Measurements from ENCODE around the gene MEN1.
A peak's percentile ranks its signal among the peaks of the same experiment; 100 is the strongest.

Gene MEN1

DNA sequence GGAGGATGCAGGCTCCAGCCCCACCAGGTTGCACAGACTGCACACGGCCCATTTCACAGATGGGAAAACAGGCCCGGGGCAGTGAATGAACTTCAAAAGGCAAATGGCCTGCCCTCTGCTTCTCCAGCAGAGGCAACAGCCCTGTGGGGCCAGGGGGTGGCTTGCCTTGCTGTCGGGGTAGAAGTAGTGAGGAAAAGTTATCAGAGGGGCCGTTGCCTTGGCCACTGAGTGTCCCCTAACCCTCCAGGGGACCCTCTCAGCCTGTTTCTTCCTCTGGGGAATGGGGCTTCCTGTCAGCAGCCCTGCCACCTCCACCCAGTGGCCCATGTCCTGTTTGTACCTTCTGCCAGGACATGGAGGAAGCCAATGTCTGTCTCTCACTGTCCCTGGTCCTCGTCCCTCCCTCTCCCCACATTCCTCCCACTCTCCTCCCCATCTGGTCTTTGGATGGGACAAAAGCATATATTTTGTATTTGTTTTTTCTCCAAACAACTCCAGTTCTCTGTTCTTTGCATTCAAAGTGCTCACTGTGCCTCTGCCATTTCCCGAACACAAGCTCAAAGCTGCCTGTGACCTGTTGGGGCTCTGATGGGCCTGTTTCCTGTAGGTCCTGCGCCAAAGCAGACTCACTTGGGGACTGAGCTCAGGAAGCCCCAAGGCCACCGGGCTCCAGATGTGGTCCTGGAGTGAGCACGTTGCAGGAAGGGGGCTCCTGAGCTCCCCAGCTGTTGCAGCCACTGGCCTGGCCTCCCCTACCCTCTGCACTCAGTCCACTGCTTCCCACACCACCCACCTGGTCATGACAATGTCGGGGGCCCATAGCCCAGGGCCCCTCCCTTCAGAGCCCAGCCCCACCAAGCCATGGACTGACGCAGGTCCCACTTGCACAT is 16.8 kb downstream of the MEN1 start:
- Histone ChIP-seq H3K9ac (ENCODE audit: low read depth, low read length) (no peak overlapping the region), H3K9me3 (ENCODE audit: control insufficient read depth, insufficient read depth, low read length) (no peaks in the 10 kb centered on the region), H3K4me1 (ENCODE audit: insufficient read depth, low read length) (no peaks in the 10 kb centered on the region), H3K36me3 (ENCODE audit: insufficient read depth, low read length) (no peaks in the 10 kb centered on the region)

DNA sequence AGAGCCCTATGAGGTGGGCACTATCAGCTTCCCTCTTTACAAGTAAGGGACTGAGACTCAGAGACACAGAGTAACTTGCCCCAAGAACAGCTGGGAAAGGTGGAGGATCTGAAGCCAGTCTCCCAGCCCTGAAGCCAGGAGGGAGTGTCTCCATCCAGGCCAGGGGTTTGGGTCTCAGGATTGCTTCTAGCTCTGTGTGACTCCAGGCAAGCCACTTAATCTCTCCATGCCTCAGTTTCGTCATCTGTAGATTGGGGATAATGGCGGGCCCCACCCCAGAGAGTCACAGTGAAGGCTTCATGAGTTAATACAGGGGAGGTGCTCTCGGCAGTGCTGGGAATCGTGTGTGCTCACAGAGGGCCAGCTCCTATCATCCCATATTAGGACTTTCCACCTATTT is 17.9 kb downstream of the MEN1 start:
- Histone ChIP-seq H3K36me3 (ENCODE audit: insufficient read depth, low read length) (no peaks in the 10 kb centered on the region), H3K4me1 (ENCODE audit: insufficient read depth, low read length) (no peaks in the 10 kb centered on the region), H3K9ac (ENCODE audit: low read depth, low read length) (no peak overlapping the region), H3K9me3 (ENCODE audit: control insufficient read depth, insufficient read depth, low read length) (no peaks in the 10 kb centered on the region)

DNA sequence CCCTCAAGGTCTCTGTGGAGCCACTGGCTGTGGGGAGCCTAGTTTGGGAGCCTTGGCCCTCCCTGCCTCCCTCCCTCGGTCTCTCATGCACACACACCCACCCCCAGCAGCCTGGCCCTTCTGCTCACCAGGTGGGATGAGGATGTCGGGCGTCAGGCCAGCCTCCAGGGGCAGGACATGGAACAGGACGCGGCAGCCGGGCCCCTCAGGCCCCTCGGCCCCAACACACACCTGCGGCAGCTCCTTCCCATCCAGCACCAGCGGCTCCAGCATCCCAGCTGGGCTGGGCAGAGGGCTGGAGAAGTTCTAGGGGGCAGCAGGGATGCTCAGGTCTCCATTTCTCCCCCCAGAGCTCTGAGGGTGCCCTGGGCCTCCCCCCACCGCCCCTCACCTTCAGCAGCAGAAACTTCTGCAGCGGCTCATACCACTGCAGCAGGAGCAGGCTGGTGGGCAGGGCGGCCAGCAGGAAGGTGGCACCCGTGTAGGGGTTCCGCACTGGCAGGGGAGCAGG is 18.5 kb downstream of the MEN1 start:
- Histone ChIP-seq H3K36me3 (ENCODE audit: insufficient read depth, low read length) (no peaks in the 10 kb centered on the region), H3K9ac (ENCODE audit: low read depth, low read length) (no peak overlapping the region), H3K4me1 (ENCODE audit: insufficient read depth, low read length) (no peaks in the 10 kb centered on the region), H3K9me3 (ENCODE audit: control insufficient read depth, insufficient read depth, low read length) (no peaks in the 10 kb centered on the region)

GRCh38 chr11:64790205-64791095 is 19.9 kb downstream of the MEN1 start:
- H3K9ac ChIP-seq (ENCODE audit: low read depth, low read length) = no peak overlapping the region
- H3K4me1 ChIP-seq (ENCODE audit: insufficient read depth, low read length) = no peaks in the 10 kb centered on the region
- no peaks in the 10 kb centered on the region for H3K9me3 ChIP-seq (ENCODE audit: control insufficient read depth, insufficient read depth, low read length)
- no peaks in the 10 kb centered on the region for H3K36me3 ChIP-seq (ENCODE audit: insufficient read depth, low read length)

GRCh38 chr11:64789331-64790204 is 20.8 kb downstream of the MEN1 start:
- no peaks in the 10 kb centered on the region for H3K9me3 ChIP-seq (ENCODE audit: control insufficient read depth, insufficient read depth, low read length)
- H3K4me1 ChIP-seq (ENCODE audit: insufficient read depth, low read length) = no peaks in the 10 kb centered on the region
- no peak overlapping the region for H3K9ac ChIP-seq (ENCODE audit: low read depth, low read length)
- H3K36me3 ChIP-seq (ENCODE audit: insufficient read depth, low read length) = no peaks in the 10 kb centered on the region

DNA sequence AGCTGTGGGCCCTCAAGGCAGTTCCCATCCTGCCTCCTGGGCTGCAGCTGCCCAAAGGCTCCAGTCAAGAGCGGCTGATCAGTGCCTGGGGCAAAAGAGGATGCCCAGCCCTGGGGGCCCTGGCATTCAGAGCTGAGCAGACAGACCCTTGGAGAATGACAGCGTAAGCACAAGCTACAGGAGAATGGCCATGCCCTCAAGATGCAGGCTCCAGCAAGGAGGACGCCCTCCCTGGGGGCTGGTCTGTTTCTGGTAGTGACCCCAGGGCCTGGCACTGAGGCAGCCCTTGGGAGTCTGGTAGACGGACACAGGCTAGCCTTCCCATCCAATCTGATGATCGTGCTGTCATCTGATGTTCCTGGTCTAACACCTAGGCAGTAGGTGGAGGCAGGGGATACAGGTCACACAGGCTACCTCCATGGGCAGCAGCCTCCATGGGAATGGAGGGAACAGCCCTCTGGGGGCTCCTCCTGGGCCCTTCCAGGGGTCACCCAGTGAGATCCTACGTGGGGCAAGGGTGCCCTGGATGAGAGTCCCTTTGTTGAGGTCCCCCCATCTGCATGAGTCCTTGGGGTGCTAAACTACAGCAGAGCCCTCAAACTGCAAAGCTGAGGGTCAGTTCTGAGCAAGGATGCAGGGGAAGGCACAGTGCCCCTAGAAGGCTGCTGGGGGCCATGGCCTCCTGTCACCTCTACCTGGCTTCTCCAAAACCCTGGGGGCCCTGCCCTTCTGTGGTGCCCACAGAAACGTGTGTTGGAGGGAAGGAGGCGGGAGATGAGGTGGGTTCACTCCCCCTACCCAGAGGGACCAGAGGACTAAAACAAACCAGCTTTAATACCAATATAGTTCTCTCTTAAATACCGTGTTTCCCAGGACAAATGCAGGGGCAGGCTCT is 21.8 kb downstream of the MEN1 start:
- Histone ChIP-seq H3K36me3 (ENCODE audit: insufficient read depth, low read length) (no peaks in the 10 kb centered on the region), H3K9ac (ENCODE audit: low read depth, low read length) (no peak overlapping the region), H3K9me3 (ENCODE audit: control insufficient read depth, insufficient read depth, low read length) (no peaks in the 10 kb centered on the region), H3K4me1 (ENCODE audit: insufficient read depth, low read length) (no peaks in the 10 kb centered on the region)

DNA sequence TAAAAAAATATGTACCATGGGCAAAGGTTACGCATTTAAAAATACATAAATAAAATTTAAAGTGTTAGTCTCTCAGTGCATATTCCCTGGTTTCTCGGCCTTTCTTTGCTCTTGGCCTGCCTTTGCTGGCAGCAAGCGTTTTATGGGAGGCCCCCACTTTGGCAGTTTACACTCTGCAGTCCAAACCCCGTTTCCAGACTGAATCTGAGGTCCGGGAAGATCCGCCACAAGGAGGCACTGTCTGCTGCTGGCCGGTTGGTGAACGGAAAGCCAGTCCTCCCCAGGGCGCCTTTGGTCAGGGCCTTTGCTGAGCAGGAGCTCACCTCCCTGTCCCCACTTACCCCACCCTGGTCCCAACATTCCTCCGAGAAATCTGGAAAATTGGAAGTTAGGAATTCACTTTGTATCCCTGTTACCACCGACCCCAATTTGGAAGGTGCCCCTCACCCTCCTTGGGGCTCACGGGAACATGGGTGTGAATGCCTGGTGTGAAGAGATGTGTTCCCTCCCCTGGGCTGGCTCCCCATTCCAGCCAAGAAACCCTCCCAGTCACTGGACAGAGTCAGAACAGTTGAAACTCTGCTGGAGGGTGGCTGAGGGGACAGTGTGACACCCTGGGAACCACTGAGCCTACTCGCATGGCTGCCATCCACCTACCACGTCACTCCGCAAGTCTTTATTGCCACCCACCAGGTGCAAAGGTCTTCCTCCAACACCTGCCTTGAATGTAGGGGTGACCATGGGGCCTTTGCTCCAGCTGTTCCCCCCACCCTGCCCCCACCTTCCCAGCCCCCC is 22.6 kb downstream of the MEN1 start:
- no peak overlapping the region for H3K9ac ChIP-seq (ENCODE audit: low read depth, low read length)
- no peaks in the 10 kb centered on the region for H3K9me3 ChIP-seq (ENCODE audit: control insufficient read depth, insufficient read depth, low read length)
- no peaks in the 10 kb centered on the region for H3K4me1 ChIP-seq (ENCODE audit: insufficient read depth, low read length)
- no peaks in the 10 kb centered on the region for H3K36me3 ChIP-seq (ENCODE audit: insufficient read depth, low read length)

DNA sequence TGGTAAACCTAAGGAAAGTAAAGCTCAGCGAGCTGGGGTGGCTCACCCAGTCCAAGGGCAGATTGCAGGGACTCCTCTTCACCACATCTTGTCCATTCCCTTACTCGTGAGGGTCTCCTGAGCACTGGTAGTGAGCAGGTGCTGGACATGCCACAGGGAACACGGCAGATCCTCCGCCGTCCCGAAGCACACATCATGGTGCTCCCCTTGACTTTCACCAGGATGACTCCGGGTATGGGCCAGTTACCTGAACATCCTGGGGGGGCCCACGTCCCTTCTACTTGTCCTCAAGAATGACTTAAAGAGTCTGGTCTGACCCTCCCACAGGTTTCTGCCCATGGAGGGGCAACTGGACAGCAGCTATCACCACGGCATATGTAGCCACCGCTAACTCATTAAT is 24.0 kb downstream of the MEN1 start:
- Histone ChIP-seq H3K9ac (ENCODE audit: low read depth, low read length) (no peak overlapping the region), H3K36me3 (ENCODE audit: insufficient read depth, low read length) (no peaks in the 10 kb centered on the region), H3K4me1 (ENCODE audit: insufficient read depth, low read length) (no peaks in the 10 kb centered on the region), H3K9me3 (ENCODE audit: control insufficient read depth, insufficient read depth, low read length) (no peaks in the 10 kb centered on the region)

DNA sequence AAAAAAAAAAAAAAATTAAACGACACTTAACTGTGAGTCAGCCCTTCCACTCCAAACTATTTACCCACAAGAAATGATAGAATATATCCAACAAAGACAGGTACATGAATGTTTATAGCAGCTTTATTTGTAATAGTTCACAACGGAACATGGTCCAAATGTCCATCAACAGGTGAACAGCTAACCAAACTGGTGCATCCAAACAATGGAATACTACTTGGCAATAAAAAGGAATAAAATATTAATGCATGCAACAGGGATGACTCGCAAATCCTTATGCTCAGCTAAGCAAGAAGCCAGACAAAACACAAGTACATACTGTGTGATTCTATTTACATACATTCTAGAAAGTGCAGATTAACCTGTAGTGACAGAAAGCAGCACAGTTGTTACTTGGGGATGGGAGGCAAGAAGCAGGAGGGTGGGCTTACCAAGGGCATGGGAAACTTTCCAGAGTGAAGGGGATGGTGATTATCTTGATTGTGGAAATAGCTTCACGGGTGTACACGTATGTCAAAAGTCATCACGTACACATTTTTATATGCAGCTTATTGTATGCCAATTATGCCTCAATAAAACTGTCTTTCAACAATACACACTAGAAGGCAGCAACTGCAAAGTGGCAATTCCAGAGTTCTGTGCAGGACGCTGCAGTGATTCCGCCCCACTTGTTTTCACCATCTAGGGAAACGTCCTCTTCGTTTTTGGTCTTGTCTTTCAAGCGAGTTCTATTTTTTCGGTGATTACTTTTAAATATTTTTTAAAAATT is 25.4 kb downstream of the MEN1 start:
- no peaks in the 10 kb centered on the region for H3K4me1 ChIP-seq (ENCODE audit: insufficient read depth, low read length)
- H3K36me3 ChIP-seq (ENCODE audit: insufficient read depth, low read length) = no peaks in the 10 kb centered on the region
- H3K9ac ChIP-seq (ENCODE audit: low read depth, low read length) = no peak overlapping the region
- H3K9me3 ChIP-seq (ENCODE audit: control insufficient read depth, insufficient read depth, low read length) = no peaks in the 10 kb centered on the region

- Histone ChIP-seq H3K4me1 (ENCODE audit: insufficient read depth, low read length) (no peaks in the 10 kb centered on the region; the same call in 1 of the 2 replicates), H3K9ac (ENCODE audit: low read depth, low read length) (peak within 1 kb of the TSS; percentile 84), H3K9me3 (ENCODE audit: control insufficient read depth, insufficient read depth, low read length) (no peaks in the 10 kb centered on the region), H3K36me3 (ENCODE audit: insufficient read depth, low read length) (peaks cover 27% of the 10 kb centered on the region)
Measured at GRCh38 chr11:64778473-64779298, 31.7 kb downstream of the MEN1 start, which contains the start of gene SF1. Gene SF1 (minus strand): TSS chr11:64778542. CDS start chr11:64778392, 150 bp downstream.

- peak overlapping the region; percentile 72 for H3K9ac ChIP-seq (ENCODE audit: low read depth, low read length)
- H3K4me1 ChIP-seq (ENCODE audit: insufficient read depth, low read length) = no peaks in the 10 kb centered on the region; the same call in 1 of the 2 replicates
- H3K9me3 ChIP-seq (ENCODE audit: control insufficient read depth, insufficient read depth, low read length) = no peaks in the 10 kb centered on the region
- H3K36me3 ChIP-seq (ENCODE audit: insufficient read depth, low read length) = peaks cover 32% of the 10 kb centered on the region
Measured at GRCh38 chr11:64778223-64778472, 32.2 kb downstream of the MEN1 start.
